OCI-LY3 (cell line): ENCODE data around the gene ANKS1B.

Experiments used
- EZH2phosphoT487 ChIP-seq: fragments of 200-600 bp; shearing (Covaris generic); IDR thresholded peaks from 2 replicates; pipeline ENCODE4 v1.6.1; 2018; ENCODE audit warnings: antibody characterized with exemption, mixed run types, low read depth
- TF ChIP-seq, protein P1 (sequence below): fragments of 200-600, 300-600 bp; sonication (generic); IDR thresholded peaks from 2 replicates; pipeline ENCODE4 v1.5.1; 2014; ENCODE audit warnings: antibody characterized with exemption, low read length, low read depth

DNA sequence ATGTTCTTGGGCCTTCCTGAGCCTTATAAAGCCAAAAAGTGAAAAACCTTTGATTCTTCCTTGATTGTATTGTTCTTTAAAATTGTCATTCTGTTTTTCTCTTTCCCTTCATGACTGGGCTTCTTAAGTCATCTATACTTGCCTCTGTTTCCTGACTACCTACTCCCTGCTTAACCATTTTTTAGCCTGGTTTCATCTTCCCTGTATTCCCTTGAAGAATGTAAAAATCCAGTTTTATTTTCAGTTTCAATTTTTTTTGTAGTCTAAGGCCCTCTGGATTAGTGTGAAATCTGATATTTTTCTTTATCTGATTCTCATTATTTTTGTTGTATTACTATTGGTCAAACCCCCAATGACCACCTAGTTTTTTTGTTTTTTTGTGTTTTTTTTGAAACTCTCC, 1293.4 kb downstream of the ANKS1B start:
- TF ChIP-seq, protein P1, sequence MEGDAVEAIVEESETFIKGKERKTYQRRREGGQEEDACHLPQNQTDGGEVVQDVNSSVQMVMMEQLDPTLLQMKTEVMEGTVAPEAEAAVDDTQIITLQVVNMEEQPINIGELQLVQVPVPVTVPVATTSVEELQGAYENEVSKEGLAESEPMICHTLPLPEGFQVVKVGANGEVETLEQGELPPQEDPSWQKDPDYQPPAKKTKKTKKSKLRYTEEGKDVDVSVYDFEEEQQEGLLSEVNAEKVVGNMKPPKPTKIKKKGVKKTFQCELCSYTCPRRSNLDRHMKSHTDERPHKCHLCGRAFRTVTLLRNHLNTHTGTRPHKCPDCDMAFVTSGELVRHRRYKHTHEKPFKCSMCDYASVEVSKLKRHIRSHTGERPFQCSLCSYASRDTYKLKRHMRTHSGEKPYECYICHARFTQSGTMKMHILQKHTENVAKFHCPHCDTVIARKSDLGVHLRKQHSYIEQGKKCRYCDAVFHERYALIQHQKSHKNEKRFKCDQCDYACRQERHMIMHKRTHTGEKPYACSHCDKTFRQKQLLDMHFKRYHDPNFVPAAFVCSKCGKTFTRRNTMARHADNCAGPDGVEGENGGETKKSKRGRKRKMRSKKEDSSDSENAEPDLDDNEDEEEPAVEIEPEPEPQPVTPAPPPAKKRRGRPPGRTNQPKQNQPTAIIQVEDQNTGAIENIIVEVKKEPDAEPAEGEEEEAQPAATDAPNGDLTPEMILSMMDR = no peak
- TF ChIP-seq EZH2phosphoT487 = no peak
